Thyroid gland (tissue), 4 donors: ENCODE results near the gene SPOCK1. TPM values are rescaled to one million over a fixed set of nuclear protein-coding genes. Genes with fewer than 3 reads are reported as not detected.

Experiments
- DNase-seq, 2 donors: peaks; one replicate each; pipeline ENCODE4 v3.0.0-alpha.2; 2019
- H3K27ac ChIP-seq, 3 donors: fragments of 200-600 bp; sonication (generic); 1 replicate in 2 of 3; 2 replicates in 1 of 3; pipeline ENCODE4 v1.5.1; 2016 to 2019; ENCODE audit warnings: mild to moderate bottlenecking in 1 of 3, moderate library complexity in 1 of 3
- H3K27me3 ChIP-seq: fragments of 200-600 bp; sonication (generic); one replicate; pipeline ENCODE4 v1.5.1; 2019
- H3K36me3 ChIP-seq, 2 donors: fragments of 200-600 bp; sonication (generic); one replicate each; pipeline ENCODE4 v1.5.1; 2016 to 2019
- H3K4me1 ChIP-seq, 2 donors: fragments of 200-600 bp; sonication (generic); one replicate each; pipeline ENCODE4 v1.5.1; 2017 to 2019
- H3K4me3 ChIP-seq, 3 donors: fragments of 200-600 bp; sonication (generic); replicated peaks in 1 of 3; 1 replicate in 2 of 3; 2 replicates in 1 of 3; pipeline ENCODE4 v1.5.1; 2016; ENCODE audit warnings: mild to moderate bottlenecking in 1 of 3
- H3K9me3 ChIP-seq: fragments of 200-600 bp; sonication (generic); one replicate; pipeline ENCODE4 v1.5.1; 2017
- CTCF ChIP-seq, 6 experiments: fragments of 200-600 bp in 3 of 6; fragments of 450-650 bp in 3 of 6; sonication (generic) in 3 of 6; IDR thresholded peaks; one replicate each; pipeline ENCODE4 v1.5.1; 2016 to 2019; ENCODE audit warnings: antibody characterized with exemption in 6 of 6, mild to moderate bottlenecking in 2 of 6, inconsistent platforms in 1 of 6, moderate library complexity in 1 of 6
- POLR2A ChIP-seq, 2 donors: fragments of 450-650 bp; IDR thresholded peaks; one replicate each; pipeline ENCODE4 v1.6.1; 2017; ENCODE audit warnings: antibody characterized with exemption in 2 of 2, mild to moderate bottlenecking in 2 of 2, moderate library complexity in 1 of 2
- WGBS, 2 donors: methylation state at CpG; one replicate each; pipeline ENCODE4 v1.1.5; 2017; 5-methylcytosine and 5-hydroxymethylcytosine counted together
- intact Hi-C: fragments of 100-400 bp; cut with DNase I; formaldehyde crosslinking; loops from one replicate; pipeline ENCODE4 v1.15.1; 2023
- total RNA-seq, 4 donors: library from RNA; depleted of rRNA; stranded (reverse); fragments of >200 nt; gene quantifications; one replicate each; pipeline ENCODE4 v1.2.3, GENCODE V29; 2016

Gene SPOCK1
- total RNA-seq, 4 donors from 2014 or later, result 15.8 to 34.1 (median 27.5) TPM

GRCh38 chr5:137507150-137507549 lies 8.0 kb upstream of the SPOCK1 start:
- Histone ChIP-seq H3K4me1 (no peaks in the 10 kb centered on the region), H3K9me3 (no peaks in the 10 kb centered on the region), H3K36me3 (no peaks in the 10 kb centered on the region), H3K4me3 (no peak overlapping the region), H3K27ac (no peak overlapping the region), H3K27me3 (no peaks in the 10 kb centered on the region)
- 70 to 76% methylated on average over 5 of the region's 5 CpGs for WGBS, 2 donors
- intact Hi-C loops, result no loop called here
- no peak for DNase-seq
- TF ChIP-seq POLR2A (IDR thresholded peaks at IDR 0.05) (no peak), CTCF (IDR thresholded peaks at IDR 0.05) (no peak)

GRCh38 chr5:137506296-137506695 lies 7.2 kb upstream of the SPOCK1 start:
- no peak for DNase-seq
- no peak overlapping the region for H3K27ac ChIP-seq

GRCh38 chr5:137504916-137505315 lies 5.8 kb upstream of the SPOCK1 start:
- intact Hi-C loops, result no loop called here
- Histone ChIP-seq H3K27ac (no peak overlapping the region), H3K36me3 (no peaks in the 10 kb centered on the region), H3K4me3 (no peak overlapping the region), H3K27me3 (no peaks in the 10 kb centered on the region), H3K4me1 (no peaks in the 10 kb centered on the region), H3K9me3 (no peaks in the 10 kb centered on the region)
- no peak for DNase-seq
- no peak for TF ChIP-seq CTCF (IDR thresholded peaks at IDR 0.05)
- TF ChIP-seq POLR2A (IDR thresholded peaks at IDR 0.05), result no peak

More at GRCh38 chr5:137506296-137506695, 7.2 kb upstream of the SPOCK1 start:
- no peaks in the 10 kb centered on the region for H3K27me3 ChIP-seq
- H3K4me1 ChIP-seq, result no peaks in the 10 kb centered on the region
- WGBS, 2 donors, result 89 to 90% methylated on average over 4 of the region's 4 CpGs
- TF ChIP-seq POLR2A (IDR thresholded peaks at IDR 0.05) (no peak), CTCF (IDR thresholded peaks at IDR 0.05) (no peak)
- intact Hi-C loops, result no loop called here
- no peaks in the 10 kb centered on the region for H3K36me3 ChIP-seq
- no peak overlapping the region for H3K4me3 ChIP-seq
- H3K9me3 ChIP-seq, result no peaks in the 10 kb centered on the region

- intact Hi-C loops, result no loop called here
- peaks cover 0 to 5% of the 10 kb centered on the region in 2 donors for H3K4me1 ChIP-seq
- H3K9me3 ChIP-seq, result no peaks in the 10 kb centered on the region
- no peak overlapping the region for H3K4me3 ChIP-seq
- no peak for DNase-seq
- TF ChIP-seq POLR2A (IDR thresholded peaks at IDR 0.05) (no peak), CTCF (IDR thresholded peaks at IDR 0.05) (no peak)
- H3K27me3 ChIP-seq, result no peaks in the 10 kb centered on the region
- no peak overlapping the region for H3K27ac ChIP-seq
- no peaks in the 10 kb centered on the region for H3K36me3 ChIP-seq
Measured at GRCh38 chr5:137503456-137503855, 4.3 kb upstream of the SPOCK1 start.

GRCh38 chr5:137502632-137503031 lies 3.5 kb upstream of the SPOCK1 start:
- WGBS, 2 donors, result 80 to 81% methylated on average over 8 of the region's 8 CpGs
- TF ChIP-seq POLR2A (IDR thresholded peaks at IDR 0.05) (no peak), CTCF (IDR thresholded peaks at IDR 0.05) (no peak)
- intact Hi-C loops, result no loop called here
- no peak for DNase-seq
- Histone ChIP-seq H3K27ac (no peak overlapping the region), H3K9me3 (no peaks in the 10 kb centered on the region), H3K27me3 (no peaks in the 10 kb centered on the region), H3K4me1 (peaks cover 0 to 5% of the 10 kb centered on the region in 2 donors), H3K36me3 (no peaks in the 10 kb centered on the region), H3K4me3 (no peak overlapping the region)
